ENCODE measurements around the gene ATP13A3.

The ATP13A3 gene

GRCh38 chr3:194377708-194378107 lies 109.1 kb downstream of the ATP13A3 start:
- H3K9me3 Mint-ChIP-seq (ENCODE audit: low read depth) = no peaks in the 10 kb centered on the region
- H3K27ac Mint-ChIP-seq = no peak overlapping the region
- H3K4me3 Mint-ChIP-seq = no peak overlapping the region
- no peaks in the 10 kb centered on the region for H3K36me3 Mint-ChIP-seq
- peaks cover 2% of the 10 kb centered on the region for H3K27me3 Mint-ChIP-seq
- H3K4me1 Mint-ChIP-seq (ENCODE audit: low read depth) = no peaks in the 10 kb centered on the region

GRCh38 chr3:194376241-194376560 lies 110.6 kb downstream of the ATP13A3 start:
- peaks cover 2% of the 10 kb centered on the region for H3K27me3 Mint-ChIP-seq
- H3K4me1 Mint-ChIP-seq (ENCODE audit: low read depth) = no peaks in the 10 kb centered on the region
- no peak overlapping the region for H3K27ac Mint-ChIP-seq

GRCh38 chr3:194375473-194376240 lies 111.1 kb downstream of the ATP13A3 start:
- H3K4me1 Mint-ChIP-seq (ENCODE audit: low read depth) = no peaks in the 10 kb centered on the region
- no peaks in the 10 kb centered on the region for H3K36me3 Mint-ChIP-seq
- no peak overlapping the region for H3K27ac Mint-ChIP-seq
- H3K9me3 Mint-ChIP-seq (ENCODE audit: low read depth) = no peaks in the 10 kb centered on the region
- H3K4me3 Mint-ChIP-seq = no peak overlapping the region
- peaks cover 2% of the 10 kb centered on the region for H3K27me3 Mint-ChIP-seq

More at GRCh38 chr3:194376241-194376560, 110.6 kb downstream of the ATP13A3 start:
- H3K9me3 Mint-ChIP-seq (ENCODE audit: low read depth) = no peaks in the 10 kb centered on the region
- H3K4me3 Mint-ChIP-seq = no peak overlapping the region
- no peaks in the 10 kb centered on the region for H3K36me3 Mint-ChIP-seq

GRCh38 chr3:194374935-194375334 lies 111.9 kb downstream of the ATP13A3 start:
- no peak overlapping the region for H3K4me3 Mint-ChIP-seq
- no peaks in the 10 kb centered on the region for H3K4me1 Mint-ChIP-seq (ENCODE audit: low read depth)
- H3K27me3 Mint-ChIP-seq = peaks cover 2% of the 10 kb centered on the region
- no peaks in the 10 kb centered on the region for H3K9me3 Mint-ChIP-seq (ENCODE audit: low read depth)
- H3K36me3 Mint-ChIP-seq = no peaks in the 10 kb centered on the region
- H3K27ac Mint-ChIP-seq = no peak overlapping the region

DNA sequence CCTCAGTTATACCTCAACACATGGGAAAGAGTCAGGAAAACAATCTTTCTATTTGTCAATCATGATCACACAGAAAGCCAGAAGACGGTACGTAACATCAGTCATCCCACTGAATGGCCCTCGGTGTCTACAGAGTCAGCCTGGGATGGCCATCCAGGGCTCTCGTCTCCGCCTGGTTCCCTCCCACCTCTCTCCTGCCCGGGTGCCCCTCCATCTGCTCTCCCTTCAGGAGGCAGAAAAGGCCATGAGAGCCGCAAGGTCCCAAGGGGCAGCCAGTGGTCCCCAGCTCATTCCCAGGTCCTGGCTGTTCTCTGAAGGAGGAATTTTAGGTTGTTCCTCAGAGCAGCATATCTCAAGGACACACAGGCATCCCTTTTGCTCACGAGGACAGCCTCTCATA lies 112.9 kb downstream of the ATP13A3 start:
- Mint-ChIP-seq H3K9me3 (ENCODE audit: low read depth) (no peaks in the 10 kb centered on the region), H3K4me3 (no peak overlapping the region), H3K4me1 (ENCODE audit: low read depth) (no peaks in the 10 kb centered on the region), H3K27ac (no peak overlapping the region), H3K27me3 (peaks cover 4% of the 10 kb centered on the region), H3K36me3 (no peaks in the 10 kb centered on the region)

GRCh38 chr3:194373028-194373427 lies 113.8 kb downstream of the ATP13A3 start:
- H3K9me3 Mint-ChIP-seq (ENCODE audit: low read depth) = no peaks in the 10 kb centered on the region
- no peaks in the 10 kb centered on the region for H3K36me3 Mint-ChIP-seq
- H3K4me3 Mint-ChIP-seq = no peak overlapping the region
- peaks cover 6% of the 10 kb centered on the region for H3K27me3 Mint-ChIP-seq
- no peak overlapping the region for H3K27ac Mint-ChIP-seq
- no peaks in the 10 kb centered on the region for H3K4me1 Mint-ChIP-seq (ENCODE audit: low read depth)

DNA sequence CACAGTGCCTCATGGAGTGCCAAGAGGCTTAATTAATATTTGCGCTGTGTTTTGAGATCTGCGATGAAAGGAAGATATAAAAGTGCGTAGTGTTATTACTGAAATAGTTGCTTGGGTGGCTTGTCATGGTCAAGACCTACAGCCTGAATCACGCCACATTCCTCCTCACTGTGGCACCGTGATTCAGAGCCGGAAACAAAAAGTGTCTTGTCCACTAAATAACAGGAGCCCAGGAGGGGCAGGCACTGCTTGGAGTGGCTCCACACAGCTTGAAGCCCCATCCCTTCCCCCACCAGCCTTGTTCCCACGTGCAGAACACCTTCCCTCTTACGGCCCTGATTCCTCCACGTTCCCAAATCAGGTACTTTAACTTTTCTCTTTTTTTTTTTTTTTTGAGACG lies 116.0 kb downstream of the ATP13A3 start:
- no peak overlapping the region for H3K4me3 Mint-ChIP-seq
- no peaks in the 10 kb centered on the region for H3K36me3 Mint-ChIP-seq
- H3K27ac Mint-ChIP-seq = no peak overlapping the region
- H3K27me3 Mint-ChIP-seq = peaks cover 8% of the 10 kb centered on the region
- H3K4me1 Mint-ChIP-seq (ENCODE audit: low read depth) = no peaks in the 10 kb centered on the region
- H3K9me3 Mint-ChIP-seq (ENCODE audit: low read depth) = no peaks in the 10 kb centered on the region

DNA sequence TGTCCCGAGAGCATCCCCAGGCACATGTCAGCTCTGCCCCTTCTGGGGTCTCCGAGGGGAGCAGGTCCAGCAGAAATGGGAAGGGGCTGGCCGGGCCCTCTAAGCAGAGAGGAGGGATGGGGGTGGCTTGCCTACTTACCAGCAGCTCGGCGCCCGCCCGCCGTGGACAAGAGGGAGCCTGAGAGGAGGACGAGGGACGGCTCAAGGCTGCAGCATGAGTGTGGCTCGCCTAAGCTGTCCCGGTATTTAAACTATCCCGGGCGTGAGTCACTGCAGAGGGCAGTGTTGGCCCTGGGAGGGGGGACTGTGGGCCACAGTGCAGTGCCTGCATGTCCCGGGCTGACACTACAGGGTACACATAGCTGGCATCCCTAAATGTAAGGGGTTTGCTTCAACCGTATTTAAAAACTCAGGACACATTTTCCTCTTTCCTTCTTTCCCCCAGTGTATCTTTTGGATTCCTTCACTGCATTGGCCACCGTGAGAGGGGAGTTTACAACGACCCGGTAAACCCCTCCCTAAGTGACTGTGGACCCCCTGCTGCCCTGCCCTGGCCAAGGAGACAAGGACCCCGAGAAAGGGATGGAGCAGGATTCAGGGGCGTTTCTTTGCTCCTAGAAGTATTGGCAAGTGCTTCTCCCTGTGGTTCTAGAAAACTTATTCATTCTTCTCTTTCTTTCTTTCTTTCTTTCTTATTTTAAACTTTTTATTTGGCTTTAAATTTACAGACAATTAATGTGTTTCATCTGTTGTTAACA lies 117.1 kb downstream of the ATP13A3 start, which contains the start of gene LRRC15:
Gene LRRC15, minus strand, starts transcription at position 222 of the 758 bp plus-strand sequence. CDS start 8,700 bp downstream, outside the sequence.
- Mint-ChIP-seq H3K4me1 (ENCODE audit: low read depth) (no peaks in the 10 kb centered on the region), H3K9me3 (ENCODE audit: low read depth) (no peaks in the 10 kb centered on the region), H3K36me3 (no peaks in the 10 kb centered on the region), H3K27ac (no peak within 1 kb of the TSS), H3K4me3 (no peak within 1 kb of the TSS), H3K27me3 (peaks cover 8% of the 10 kb centered on the region)

DNA sequence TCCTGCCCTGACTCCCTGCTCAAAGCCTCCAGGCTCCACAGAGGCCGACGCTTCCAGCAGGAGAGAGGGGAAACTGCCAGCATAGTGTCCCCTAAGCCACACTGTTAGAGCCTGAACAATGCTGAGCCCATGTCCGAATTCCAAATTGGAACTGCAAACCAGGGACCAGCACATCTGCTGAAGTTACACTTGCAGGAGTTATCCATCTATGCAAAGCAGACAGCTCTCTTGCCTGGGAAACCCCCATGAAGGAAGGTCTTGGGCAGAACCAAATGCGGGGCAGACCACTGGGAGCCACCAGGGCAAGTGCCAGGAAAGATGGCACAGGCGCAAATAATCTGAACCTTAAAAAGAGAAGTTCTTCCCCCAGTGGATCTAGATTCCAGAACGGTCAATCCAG lies 117.9 kb downstream of the ATP13A3 start:
- H3K27me3 Mint-ChIP-seq = peaks cover 8% of the 10 kb centered on the region
- H3K27ac Mint-ChIP-seq = no peak overlapping the region
- no peak overlapping the region for H3K4me3 Mint-ChIP-seq
- no peaks in the 10 kb centered on the region for H3K4me1 Mint-ChIP-seq (ENCODE audit: low read depth)
- H3K36me3 Mint-ChIP-seq = no peaks in the 10 kb centered on the region
- no peaks in the 10 kb centered on the region for H3K9me3 Mint-ChIP-seq (ENCODE audit: low read depth)

GRCh38 chr3:194367992-194368841 lies 118.6 kb downstream of the ATP13A3 start:
- Mint-ChIP-seq H3K27me3 (peaks cover 8% of the 10 kb centered on the region), H3K9me3 (ENCODE audit: low read depth) (no peaks in the 10 kb centered on the region), H3K27ac (no peak overlapping the region), H3K4me1 (ENCODE audit: low read depth) (no peaks in the 10 kb centered on the region), H3K36me3 (no peaks in the 10 kb centered on the region), H3K4me3 (no peak overlapping the region)

- Mint-ChIP-seq H3K36me3 (no peaks in the 10 kb centered on the region), H3K4me1 (ENCODE audit: low read depth) (no peaks in the 10 kb centered on the region), H3K27ac (no peak overlapping the region), H3K9me3 (ENCODE audit: low read depth) (no peaks in the 10 kb centered on the region), H3K4me3 (no peak overlapping the region), H3K27me3 (peaks cover 8% of the 10 kb centered on the region)
Measured at GRCh38 chr3:194365978-194366490, 120.8 kb downstream of the ATP13A3 start.

DNA sequence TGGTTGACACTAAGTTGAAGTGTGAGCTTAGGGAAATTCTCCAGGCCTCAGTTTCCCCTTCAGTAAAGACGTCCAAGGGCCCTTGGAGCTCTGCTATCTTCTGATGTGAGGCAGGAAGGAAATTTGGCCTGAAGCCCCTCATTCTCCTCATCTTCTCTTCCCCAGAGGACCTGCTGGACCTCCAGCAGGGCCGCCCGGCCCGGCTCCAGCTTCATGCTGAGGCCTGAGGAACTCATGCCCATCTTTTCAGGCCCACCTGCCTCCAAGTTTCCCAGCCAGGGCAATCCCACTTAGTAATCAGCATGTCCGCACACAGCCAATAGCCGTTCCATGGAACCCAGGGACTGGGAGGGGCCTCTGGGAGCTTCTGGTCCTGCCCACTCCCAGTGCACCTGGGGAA lies 121.3 kb downstream of the ATP13A3 start:
- H3K4me3 Mint-ChIP-seq = no peak overlapping the region
- no peak overlapping the region for H3K27ac Mint-ChIP-seq
- H3K27me3 Mint-ChIP-seq = peaks cover 8% of the 10 kb centered on the region
- H3K9me3 Mint-ChIP-seq (ENCODE audit: low read depth) = no peaks in the 10 kb centered on the region
- no peaks in the 10 kb centered on the region for H3K36me3 Mint-ChIP-seq
- no peaks in the 10 kb centered on the region for H3K4me1 Mint-ChIP-seq (ENCODE audit: low read depth)

- Mint-ChIP-seq H3K4me1 (ENCODE audit: low read depth) (no peaks in the 10 kb centered on the region), H3K9me3 (ENCODE audit: low read depth) (no peaks in the 10 kb centered on the region), H3K4me3 (no peak overlapping the region), H3K36me3 (no peaks in the 10 kb centered on the region), H3K27me3 (peaks cover 7% of the 10 kb centered on the region), H3K27ac (no peak overlapping the region)
Measured at GRCh38 chr3:194364652-194365434, 122.0 kb downstream of the ATP13A3 start.

DNA sequence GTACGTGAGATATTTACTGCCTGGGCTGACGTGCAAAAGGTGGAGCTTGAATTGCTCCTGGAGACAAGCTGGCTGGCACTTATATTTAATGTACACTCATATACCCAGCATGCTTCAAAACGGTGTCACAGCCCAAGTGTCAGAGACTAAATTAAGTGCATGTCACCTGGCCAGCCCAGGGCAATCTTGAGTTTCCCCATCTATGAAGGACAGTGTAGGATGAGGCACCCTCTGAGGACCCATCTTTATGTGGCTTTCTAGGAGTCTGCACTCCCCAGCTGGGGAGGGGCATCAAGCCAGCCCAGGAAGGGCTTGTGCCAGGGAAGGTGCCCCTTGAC lies 122.5 kb downstream of the ATP13A3 start:
- Mint-ChIP-seq H3K4me1 (ENCODE audit: low read depth) (no peaks in the 10 kb centered on the region), H3K4me3 (no peak overlapping the region), H3K27me3 (peaks cover 6% of the 10 kb centered on the region), H3K36me3 (no peaks in the 10 kb centered on the region), H3K9me3 (ENCODE audit: low read depth) (no peaks in the 10 kb centered on the region), H3K27ac (no peak overlapping the region)
